ENCODE results near the gene ACTA1. TPM values are rescaled to one million over a fixed set of nuclear protein-coding genes. Genes with fewer than 3 reads are reported as not detected.

Gene ACTA1
- total RNA-seq, 6 experiments from 2014 or later, result not detected

DNA sequence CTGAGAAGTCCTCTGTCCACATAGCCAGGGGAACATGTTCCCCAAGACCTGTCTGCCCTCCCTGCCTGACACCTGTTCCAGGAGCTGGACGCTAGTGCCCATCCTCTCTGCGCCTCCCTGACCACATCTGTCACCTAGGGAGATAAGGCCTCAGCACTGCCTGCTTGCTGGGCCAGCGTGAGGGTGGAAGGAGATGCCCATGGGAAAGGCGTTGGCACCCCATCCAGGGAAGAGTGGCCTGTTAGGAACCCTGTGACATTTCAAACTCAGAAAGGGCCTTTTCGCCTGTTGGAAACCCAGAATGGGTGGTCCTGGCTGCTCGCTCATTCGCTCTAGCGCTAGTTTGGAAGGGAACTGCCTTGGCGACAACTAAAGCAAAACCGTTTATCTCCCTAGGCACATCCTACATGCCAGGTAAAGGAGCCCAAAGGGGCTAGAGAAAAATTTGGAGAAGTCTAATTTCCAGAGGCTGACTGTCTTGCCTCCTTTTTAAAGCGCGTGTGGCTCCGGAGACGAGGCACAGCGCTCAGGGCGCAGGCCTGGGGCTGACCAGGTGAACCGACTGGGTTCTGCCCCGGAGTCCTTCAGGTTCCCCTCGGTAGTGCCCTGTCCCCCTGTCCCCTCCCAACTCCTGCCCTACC, 410 bp downstream of the ACTA1 start:
- H3K4me3 Mint-ChIP-seq, result no peak overlapping the region
- no peak for DNase-seq
- H3K27me3 Mint-ChIP-seq (ENCODE audit: insufficient read depth), result peaks cover 43% of the 10 kb centered on the region
- H3K27ac Mint-ChIP-seq, result no peak overlapping the region
- TF ChIP-seq CTCF (IDR thresholded peaks at IDR 0.05), result no peak
- H3K36me3 Mint-ChIP-seq (ENCODE audit: low read depth), result peaks cover 17% of the 10 kb centered on the region
- H3K9me3 Mint-ChIP-seq, result peaks cover 5% of the 10 kb centered on the region
- H3K4me1 Mint-ChIP-seq (ENCODE audit: low read depth), result peaks cover 6% of the 10 kb centered on the region

DNA sequence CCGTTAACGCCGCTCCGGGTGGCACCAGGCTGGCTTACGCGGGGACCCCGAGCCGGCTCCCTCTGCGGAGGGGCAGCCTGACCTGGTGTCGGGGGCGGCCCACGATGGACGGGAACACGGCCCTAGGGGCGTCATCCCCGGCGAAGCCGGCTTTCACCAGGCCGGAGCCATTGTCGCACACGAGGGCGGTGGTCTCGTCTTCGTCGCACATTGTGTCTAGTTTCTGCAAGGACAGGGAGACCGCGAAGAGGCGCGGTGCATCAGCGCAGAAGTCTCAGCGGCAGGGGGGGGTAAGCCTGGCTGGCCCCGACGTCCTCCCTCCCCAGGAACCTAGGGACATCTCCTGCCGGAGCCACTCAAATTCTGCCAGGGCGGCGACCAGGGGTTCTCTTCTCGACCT, 989 bp downstream of the ACTA1 start:
- DNase-seq, result no peak
- Mint-ChIP-seq H3K27me3 (ENCODE audit: insufficient read depth) (peaks cover 47% of the 10 kb centered on the region), H3K27ac (no peak overlapping the region), H3K36me3 (ENCODE audit: low read depth) (peaks cover 12% of the 10 kb centered on the region), H3K4me3 (no peak overlapping the region), H3K4me1 (ENCODE audit: low read depth) (peaks cover 6% of the 10 kb centered on the region), H3K9me3 (peaks cover 5% of the 10 kb centered on the region)
- TF ChIP-seq CTCF (IDR thresholded peaks at IDR 0.05), result no peak

DNA sequence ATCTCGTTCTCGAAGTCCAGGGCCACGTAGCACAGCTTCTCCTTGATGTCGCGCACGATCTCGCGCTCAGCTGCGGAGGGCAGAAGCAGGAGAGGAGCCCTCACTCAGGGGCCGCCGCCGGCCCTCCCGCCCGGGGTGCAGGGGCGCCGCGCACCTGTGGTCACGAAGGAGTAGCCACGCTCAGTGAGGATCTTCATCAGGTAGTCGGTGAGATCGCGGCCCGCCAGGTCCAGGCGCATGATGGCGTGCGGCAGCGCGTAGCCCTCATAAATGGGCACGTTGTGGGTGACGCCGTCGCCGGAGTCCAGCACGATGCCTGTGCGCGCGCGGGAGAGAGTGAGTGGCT, 1.8 kb downstream of the ACTA1 start:
- H3K36me3 Mint-ChIP-seq (ENCODE audit: low read depth), result peaks cover 12% of the 10 kb centered on the region
- TF ChIP-seq CTCF (IDR thresholded peaks at IDR 0.05), result no peak
- peaks cover 6% of the 10 kb centered on the region for H3K4me1 Mint-ChIP-seq (ENCODE audit: low read depth)
- no peak overlapping the region for H3K27ac Mint-ChIP-seq
- no peak overlapping the region for H3K4me3 Mint-ChIP-seq
- no peak for DNase-seq
- H3K27me3 Mint-ChIP-seq (ENCODE audit: insufficient read depth), result peaks cover 49% of the 10 kb centered on the region
- H3K9me3 Mint-ChIP-seq, result peaks cover 5% of the 10 kb centered on the region

DNA sequence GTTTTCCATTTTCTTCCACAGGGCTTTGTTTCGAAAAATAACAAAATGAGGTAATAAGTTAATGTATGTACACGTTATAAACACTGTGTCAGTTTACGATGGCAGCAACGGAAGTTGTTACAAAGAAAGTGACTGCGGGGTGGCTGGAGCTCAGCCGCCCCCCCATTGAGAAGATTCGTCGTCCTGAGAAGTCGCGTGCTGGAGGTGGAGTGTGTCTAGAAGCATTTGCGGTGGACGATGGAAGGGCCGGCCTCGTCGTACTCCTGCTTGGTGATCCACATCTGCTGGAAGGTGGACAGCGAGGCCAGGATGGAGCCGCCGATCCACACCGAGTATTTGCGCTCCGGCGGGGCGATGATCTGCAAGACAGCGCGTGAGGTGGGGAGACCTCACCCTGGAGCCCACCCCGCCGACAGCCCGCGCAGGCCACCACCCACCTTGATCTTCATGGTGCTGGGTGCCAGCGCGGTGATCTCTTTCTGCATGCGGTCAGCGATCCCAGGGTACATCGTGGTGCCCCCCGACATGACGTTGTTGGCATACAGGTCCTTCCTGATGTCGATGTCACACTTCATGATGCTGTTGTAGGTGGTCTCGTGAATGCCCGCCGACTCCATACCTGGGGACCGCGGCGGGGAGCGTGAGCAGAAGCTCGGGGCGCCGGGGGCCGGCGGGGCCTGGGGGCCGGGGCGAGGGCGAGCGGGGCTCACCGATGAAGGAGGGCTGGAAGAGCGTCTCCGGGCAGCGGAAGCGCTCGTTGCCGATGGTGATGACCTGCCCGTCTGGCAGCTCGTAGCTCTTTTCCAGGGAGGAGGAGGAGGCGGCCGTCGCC, 2.4 kb downstream of the ACTA1 start:
- H3K36me3 Mint-ChIP-seq (ENCODE audit: low read depth), result peaks cover 12% of the 10 kb centered on the region
- no peak overlapping the region for H3K4me3 Mint-ChIP-seq
- H3K4me1 Mint-ChIP-seq (ENCODE audit: low read depth), result peaks cover 6% of the 10 kb centered on the region
- peaks cover 5% of the 10 kb centered on the region for H3K9me3 Mint-ChIP-seq
- no peak overlapping the region for H3K27ac Mint-ChIP-seq
- no peak for DNase-seq
- TF ChIP-seq CTCF (IDR thresholded peaks at IDR 0.05), result no peak
- peaks cover 53% of the 10 kb centered on the region for H3K27me3 Mint-ChIP-seq (ENCODE audit: insufficient read depth)

- TF ChIP-seq CTCF (IDR thresholded peaks at IDR 0.05), result no peak
- H3K36me3 Mint-ChIP-seq (ENCODE audit: low read depth), result peaks cover 12% of the 10 kb centered on the region
- no peak for DNase-seq
- no peak overlapping the region for H3K4me3 Mint-ChIP-seq
- H3K27ac Mint-ChIP-seq, result no peak overlapping the region
- peaks cover 6% of the 10 kb centered on the region for H3K4me1 Mint-ChIP-seq (ENCODE audit: low read depth)
- peaks cover 5% of the 10 kb centered on the region for H3K9me3 Mint-ChIP-seq
- H3K27me3 Mint-ChIP-seq (ENCODE audit: insufficient read depth), result peaks cover 48% of the 10 kb centered on the region
Observed at GRCh38 chr1:229430761-229431283, 3.1 kb downstream of the ACTA1 start.

All from HFFc6 (cell line).